Stimulated activated CD8-positive, alpha-beta memory T cell treated with anti-CD3 and anti-CD28 coated beads, Interleukin-7, amount 100 ng/mL, for 24 hours (primary cell): ENCODE results near the gene MCF2L.
"Not testable (repeated sequence)": the region's sequence is repeated elsewhere in the genome, so short reads cannot be mapped to it uniquely, and the experiment has no call there.

Source experiments
- DNase-seq: peaks from one replicate; pipeline ENCODE4 v3.0.0-alpha.2; 2020; ENCODE audit warnings: low read depth

Gene MCF2L

GRCh38 chr13:113065406-113066141 lies 96.6 kb downstream of the MCF2L start:
- no peak for DNase-seq

- DNase-seq, result no peak
Observed at GRCh38 chr13:113066142-113066455, 97.1 kb downstream of the MCF2L start.

GRCh38 chr13:113066746-113067145 lies 97.7 kb downstream of the MCF2L start:
- no peak for DNase-seq

- DNase-seq, result no peak
Observed at GRCh38 chr13:113069861-113070805, 101.1 kb downstream of the MCF2L start.

GRCh38 chr13:113070855-113071254 lies 101.8 kb downstream of the MCF2L start:
- no peak for DNase-seq

GRCh38 chr13:113072376-113072775 lies 103.4 kb downstream of the MCF2L start:
- no peak for DNase-seq

- DNase-seq, result no peak
Observed at GRCh38 chr13:113073942-113074341, 104.9 kb downstream of the MCF2L start.

GRCh38 chr13:113074401-113074800 lies 105.4 kb downstream of the MCF2L start:
- no peak for DNase-seq

GRCh38 chr13:113074876-113075275 lies 105.9 kb downstream of the MCF2L start:
- no peak for DNase-seq

- no peak for DNase-seq
Observed at GRCh38 chr13:113075711-113076110, 106.7 kb downstream of the MCF2L start.

- no peak for DNase-seq
Observed at GRCh38 chr13:113076681-113077401, 107.8 kb downstream of the MCF2L start.

- DNase-seq, result no peak
Observed at GRCh38 chr13:113077566-113077952, 108.5 kb downstream of the MCF2L start.

GRCh38 chr13:113077953-113078901 lies 109.2 kb downstream of the MCF2L start:
- no peak for DNase-seq

GRCh38 chr13:113078902-113079780 lies 110.1 kb downstream of the MCF2L start:
- no peak for DNase-seq

GRCh38 chr13:113079781-113080080 lies 110.7 kb downstream of the MCF2L start:
- DNase-seq, result not testable (repeated sequence)

- DNase-seq, result no peak
Observed at GRCh38 chr13:113080361-113080831, 111.4 kb downstream of the MCF2L start.

- no peak for DNase-seq
Observed at GRCh38 chr13:113080901-113081521, 112.0 kb downstream of the MCF2L start.

GRCh38 chr13:113082198-113083021 lies 113.4 kb downstream of the MCF2L start:
- DNase-seq, result no peak

- no peak for DNase-seq
Observed at GRCh38 chr13:113083022-113083373, 114.0 kb downstream of the MCF2L start.
